MM.1S (cell line): ENCODE measurements around the gene NUP85.

Experiments used
- EZH2 ChIP-seq: fragments of 300-600 bp; sonication (generic); optimal IDR thresholded peaks from 2 replicates; pipeline ENCODE3; 2017; ENCODE audit warnings: low read depth, mild to moderate bottlenecking, antibody characterized with exemption, low read length, mixed read lengths
- EZH2phosphoT487 ChIP-seq: fragments of 300-600 bp; sonication (generic); IDR thresholded peaks from 2 replicates; pipeline ENCODE4 v1.6.1; 2018; ENCODE audit warnings: antibody characterized with exemption, low read length
- TF ChIP-seq, protein P1 (sequence below): fragments of 300-600 bp; sonication (generic); IDR thresholded peaks from 2 replicates; pipeline ENCODE4 v1.5.1; 2016; ENCODE audit warnings: antibody characterized with exemption, low read length, mixed read lengths

DNA sequence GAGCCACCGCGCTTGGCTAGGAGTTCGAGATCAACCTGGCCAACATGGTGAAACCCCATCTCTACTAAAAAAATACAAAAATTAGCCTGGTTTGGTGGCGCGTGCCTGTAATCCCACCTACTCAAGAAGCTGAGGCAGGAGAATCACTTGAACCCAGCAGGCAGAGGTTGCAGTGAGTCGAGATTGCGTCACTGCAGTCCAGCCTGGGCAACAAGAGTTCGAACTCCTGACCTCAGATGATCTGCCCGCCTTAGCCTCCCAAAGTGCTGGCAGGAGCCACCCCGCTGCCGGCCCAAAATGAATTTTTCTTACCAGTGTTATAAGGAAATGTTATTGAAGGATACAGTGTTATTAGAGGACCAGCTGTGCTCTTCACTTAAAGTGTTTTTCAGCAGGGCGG lies 2.3 kb downstream of the NUP85 start:
- TF ChIP-seq, protein P1, sequence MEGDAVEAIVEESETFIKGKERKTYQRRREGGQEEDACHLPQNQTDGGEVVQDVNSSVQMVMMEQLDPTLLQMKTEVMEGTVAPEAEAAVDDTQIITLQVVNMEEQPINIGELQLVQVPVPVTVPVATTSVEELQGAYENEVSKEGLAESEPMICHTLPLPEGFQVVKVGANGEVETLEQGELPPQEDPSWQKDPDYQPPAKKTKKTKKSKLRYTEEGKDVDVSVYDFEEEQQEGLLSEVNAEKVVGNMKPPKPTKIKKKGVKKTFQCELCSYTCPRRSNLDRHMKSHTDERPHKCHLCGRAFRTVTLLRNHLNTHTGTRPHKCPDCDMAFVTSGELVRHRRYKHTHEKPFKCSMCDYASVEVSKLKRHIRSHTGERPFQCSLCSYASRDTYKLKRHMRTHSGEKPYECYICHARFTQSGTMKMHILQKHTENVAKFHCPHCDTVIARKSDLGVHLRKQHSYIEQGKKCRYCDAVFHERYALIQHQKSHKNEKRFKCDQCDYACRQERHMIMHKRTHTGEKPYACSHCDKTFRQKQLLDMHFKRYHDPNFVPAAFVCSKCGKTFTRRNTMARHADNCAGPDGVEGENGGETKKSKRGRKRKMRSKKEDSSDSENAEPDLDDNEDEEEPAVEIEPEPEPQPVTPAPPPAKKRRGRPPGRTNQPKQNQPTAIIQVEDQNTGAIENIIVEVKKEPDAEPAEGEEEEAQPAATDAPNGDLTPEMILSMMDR, result no peak
- no peak for TF ChIP-seq EZH2
- no peak for TF ChIP-seq EZH2phosphoT487
